HepG2 (cell line): Measurements from ENCODE around the gene VARS2. TPM values are rescaled to one million over a fixed set of nuclear protein-coding genes. Genes with fewer than 3 reads are reported as not detected.

Experiments
- FOXK2 ChIP-seq: fragments of 450-650 bp; IDR thresholded peaks from 2 replicates; pipeline ENCODE4 v1.6.1; 2016
- FOXM1 ChIP-seq: sonication (generic); formaldehyde crosslinking; IDR thresholded peaks from 2 replicates; pipeline ENCODE4 v1.5.0; 2020; ENCODE audit warnings: missing genetic modification reagents
- GATAD2A ChIP-seq: IDR thresholded peaks from 2 replicates; pipeline ENCODE4 v1.6.1; 2016
- HNRNPL ChIP-seq: fragments of 200-400 bp; formaldehyde crosslinking; IDR thresholded peaks from 2 replicates; pipeline ENCODE4 v1.6.1; 2017; ENCODE audit warnings: mild to moderate bottlenecking, low read depth, low read length
- KDM2A ChIP-seq: sonication (generic); formaldehyde crosslinking; IDR thresholded peaks from 2 replicates; pipeline ENCODE4 v1.4.0; 2020; ENCODE audit warnings: low read depth, missing genetic modification reagents, borderline replicate concordance
- KLF13 ChIP-seq: sonication (generic); formaldehyde crosslinking; IDR thresholded peaks from 2 replicates; pipeline ENCODE4 v1.4.0; 2020; ENCODE audit warnings: mild to moderate bottlenecking, missing genetic modification reagents
- PAWR ChIP-seq: sonication (generic); formaldehyde crosslinking; IDR thresholded peaks from 2 replicates; pipeline ENCODE4 v1.4.0; 2020; ENCODE audit warnings: missing genetic modification reagents, mild to moderate bottlenecking, borderline replicate concordance
- PAX8 ChIP-seq: sonication (generic); formaldehyde crosslinking; IDR thresholded peaks from 2 replicates; pipeline ENCODE4 v1.8.0; 2022; ENCODE audit warnings: mild to moderate bottlenecking, missing genetic modification reagents, borderline replicate concordance
- PHF5A ChIP-seq: IDR thresholded peaks from one replicate; pipeline ENCODE4 v1.6.1; 2018; ENCODE audit warnings: low read depth, missing genetic modification reagents; ENCODE audit not compliant: unreplicated experiment
- POLR2AphosphoS2 ChIP-seq: IDR thresholded peaks from 2 replicates; pipeline ENCODE4 v1.6.1; 2011; ENCODE audit warnings: low read depth, low read length, improper control_type of control experiment
- RARG ChIP-seq: sonication (generic); formaldehyde crosslinking; IDR thresholded peaks from 2 replicates; pipeline ENCODE4 v1.4.0; 2020; ENCODE audit warnings: low read depth, mild to moderate bottlenecking, missing genetic modification reagents
- RELA ChIP-seq: sonication (generic); formaldehyde crosslinking; IDR thresholded peaks from 2 replicates; pipeline ENCODE4 v1.4.0; 2020; ENCODE audit warnings: missing genetic modification reagents
- RFXANK ChIP-seq: IDR thresholded peaks from 2 replicates; pipeline ENCODE4 v1.6.1; 2016
- SMARCE1 ChIP-seq: fragments of 450-650 bp; IDR thresholded peaks from 2 replicates; pipeline ENCODE4 v1.6.1; 2017; ENCODE audit warnings: borderline replicate concordance
- SOX6 ChIP-seq, 2 experiments: fragments of 450-650 bp in 1 of 2; sonication (generic) in 1 of 2; formaldehyde crosslinking in 1 of 2; IDR thresholded peaks; 2 replicates each; pipeline versions ENCODE4 v1.4.0 to v1.6.1; 2017 to 2020; ENCODE audit warnings: antibody characterized with exemption in 1 of 2, mild to moderate bottlenecking in 1 of 2, missing genetic modification reagents in 1 of 2
- TAF1 ChIP-seq: sonication (generic); formaldehyde crosslinking; IDR thresholded peaks from 2 replicates; pipeline ENCODE4 v1.4.0; 2020; ENCODE audit warnings: missing genetic modification reagents
- TGIF2 ChIP-seq: IDR thresholded peaks from 2 replicates; pipeline ENCODE4 v1.6.1; 2016; ENCODE audit warnings: control low read depth, missing compliant biosample characterization
- ZFP41 ChIP-seq: sonication (generic); formaldehyde crosslinking; IDR thresholded peaks from 2 replicates; pipeline ENCODE4 v1.4.0; 2020; ENCODE audit warnings: mild to moderate bottlenecking, missing genetic modification reagents, borderline replicate concordance
- ZNF160 ChIP-seq: sonication (generic); formaldehyde crosslinking; IDR thresholded peaks from 2 replicates; pipeline ENCODE4 v1.8.0; 2022; ENCODE audit warnings: mild to moderate bottlenecking, inconsistent platforms, missing genetic modification reagents
- ZNF251 ChIP-seq: sonication (generic); formaldehyde crosslinking; IDR thresholded peaks from 2 replicates; pipeline ENCODE4 v1.9.0; 2021; ENCODE audit warnings: mild to moderate bottlenecking, missing genetic modification reagents
- ZNF264 ChIP-seq: sonication (generic); formaldehyde crosslinking; IDR thresholded peaks from 2 replicates; pipeline ENCODE4 v1.4.0; 2020; ENCODE audit warnings: missing genetic modification reagents
- ZNF282 ChIP-seq: fragments of 450-650 bp; IDR thresholded peaks from 2 replicates; pipeline ENCODE4 v1.6.1; 2018; ENCODE audit not compliant: partially characterized antibody
- ZNF510 ChIP-seq: sonication (generic); formaldehyde crosslinking; IDR thresholded peaks from 2 replicates; pipeline ENCODE4 v1.4.0; 2020; ENCODE audit warnings: low read depth, mild to moderate bottlenecking, missing genetic modification reagents
- ZNF605 ChIP-seq: sonication (generic); formaldehyde crosslinking; IDR thresholded peaks from 2 replicates; pipeline ENCODE4 v1.8.0; 2022; ENCODE audit warnings: mild to moderate bottlenecking, missing genetic modification reagents
- polyA plus RNA-seq, 8 experiments: library from polyadenylated mRNA; depleted of rRNA in 3 of 8; stranded (reverse) in 7 of 8; unstranded in 1 of 8; fragments of >200 nt; fragmentation: Illumina TruSeq in 4 of 8; extraction: Trizol in 4 of 8; gene quantifications; 2 replicates each; pipeline versions ENCODE4 v1.2.1 to v1.2.3, GENCODE V29; 2011 to 2016; ENCODE audit warnings: low read depth in 4 of 8, missing spikeins in 1 of 8, mixed read lengths in 1 of 8; ENCODE audit not compliant: insufficient read depth in 1 of 8
- total RNA-seq, 5 experiments: library from RNA; depleted of rRNA; stranded (reverse); fragments of >200 nt; fragmentation: Illumina TruSeq; extraction: Trizol; gene quantifications; 2 replicates each; pipeline ENCODE4 v1.2.3, GENCODE V29; 2016; ENCODE audit warnings: low read depth in 1 of 5
- TF ChIP-seq, protein P1 (sequence below): sonication (generic); formaldehyde crosslinking; IDR thresholded peaks from 2 replicates; pipeline ENCODE4 v1.5.1; 2020; ENCODE audit warnings: missing genetic modification reagents, mild to moderate bottlenecking, borderline replicate concordance
- TF ChIP-seq, protein P2 (sequence below): sonication (generic); formaldehyde crosslinking; IDR thresholded peaks from 2 replicates; pipeline ENCODE4 v1.8.1; 2023; ENCODE audit warnings: mild to moderate bottlenecking, moderate library complexity, missing genetic modification reagents
- TF ChIP-seq, protein P3 (sequence below): sonication (generic); formaldehyde crosslinking; IDR thresholded peaks from 2 replicates; pipeline ENCODE4 v1.5.0; 2020; ENCODE audit warnings: missing genetic modification reagents
- TF ChIP-seq, protein P4 (sequence below): sonication (generic); formaldehyde crosslinking; IDR thresholded peaks from 2 replicates; pipeline ENCODE4 v1.9.0; 2021; ENCODE audit warnings: missing genetic modification reagents, borderline replicate concordance

The VARS2 gene
- total and polyA plus RNA-seq, 2 of the 13 experiments (the other 11 are each of a cell fraction or from before 2014, with no cell fraction given), result 61.8 to 71.8 TPM

DNA sequence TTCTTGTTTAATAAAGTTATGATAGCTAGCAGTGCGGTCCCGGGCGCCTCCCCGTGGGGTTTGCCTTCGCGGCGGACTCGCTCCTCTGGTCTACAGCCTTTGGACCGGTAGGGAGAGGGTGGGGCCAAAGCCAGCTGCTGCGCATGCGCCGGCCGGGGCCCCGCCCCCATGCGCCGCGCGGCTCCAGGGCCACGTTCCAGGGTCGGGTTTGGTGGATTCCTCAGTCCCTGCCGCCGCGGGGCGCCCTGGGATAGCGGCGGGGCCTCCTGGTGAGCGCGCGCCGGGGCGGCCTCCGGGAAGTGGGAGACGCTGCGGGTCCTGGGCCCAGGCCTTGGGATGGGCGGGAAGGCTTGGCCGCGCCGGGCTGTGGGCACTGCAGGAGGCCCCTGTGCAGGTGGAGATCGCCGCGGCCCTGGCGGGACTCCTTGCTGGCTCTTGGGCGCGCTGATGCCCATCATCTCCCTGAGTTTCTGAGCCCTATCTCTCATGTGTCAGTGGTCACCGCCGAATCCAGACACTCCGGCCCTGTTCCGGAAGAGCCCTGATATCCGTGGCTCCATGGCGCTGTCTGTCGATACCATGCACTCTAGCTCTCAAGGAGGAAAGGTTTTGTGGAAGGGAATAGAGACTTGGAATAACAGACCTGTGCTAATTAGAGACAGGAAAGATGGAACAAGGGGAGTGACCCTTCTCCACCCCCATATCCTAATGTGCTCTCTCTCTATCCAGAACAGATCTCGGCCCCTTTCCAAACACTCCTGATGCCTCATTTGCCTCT is at the start of gene VARS2 (continued):
- TF ChIP-seq, protein P1, sequence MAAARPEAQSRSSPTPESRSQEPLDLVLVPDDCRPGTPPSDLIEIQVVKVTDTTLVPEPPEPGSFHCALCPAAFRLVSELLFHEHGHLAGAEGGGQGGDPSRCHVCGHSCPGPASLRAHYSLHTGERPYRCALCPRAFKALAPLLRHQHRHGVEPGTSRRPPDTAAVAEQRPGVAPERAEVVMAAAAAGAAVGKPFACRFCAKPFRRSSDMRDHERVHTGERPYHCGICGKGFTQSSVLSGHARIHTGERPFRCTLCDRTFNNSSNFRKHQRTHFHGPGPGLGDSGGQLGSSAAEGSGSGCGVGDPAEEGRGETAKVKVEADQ (CRISPR knock-in tag), result peak; percentile 73; the same call in 1 of the 2 replicates
- TF ChIP-seq TAF1 (CRISPR knock-in tag) (peak; percentile 89), PHF5A (CRISPR knock-in tag) (peak; percentile 84), POLR2AphosphoS2 (no peak), TGIF2 (CRISPR knock-in tag) (peak; percentile 86), PAX8 (CRISPR knock-in tag) (no peak; the same call in 1 of the 2 replicates), RARG (CRISPR knock-in tag) (no peak), ZFP41 (no peak), KLF13 (no peak), RELA (CRISPR knock-in tag) (peak; percentile 91), ZNF510 (CRISPR knock-in tag) (peak; percentile 62; the same call in 1 of the 2 replicates), PAWR (peak; percentile 85; the same call in 1 of the 2 replicates), KDM2A (CRISPR knock-in tag) (peak; percentile 100), SMARCE1 (no peak), ZNF282 (no peak), ZNF160 (peak; percentile 95), GATAD2A (CRISPR knock-in tag) (peak; percentile 18), FOXM1 (no peak), ZNF605 (CRISPR knock-in tag) (peak; percentile 84; the same call in 1 of the 2 replicates), ZNF251 (0 out of 2 replicates have a peak, but pooled peaks have one; percentile 19), FOXK2 (no peak), ZNF264 (peak; percentile 92), HNRNPL (0 out of 2 replicates have a peak, but pooled peaks have one; percentile 24), RFXANK (CRISPR knock-in tag) (peak; percentile 67; the same call in 1 of the 2 replicates), SOX6 (IDR thresholded peaks at IDR 0.05) (no peak), SOX6 (CRISPR knock-in tag; IDR thresholded peaks at IDR 0.05) (peak; percentile 72)
- TF ChIP-seq, protein P2, sequence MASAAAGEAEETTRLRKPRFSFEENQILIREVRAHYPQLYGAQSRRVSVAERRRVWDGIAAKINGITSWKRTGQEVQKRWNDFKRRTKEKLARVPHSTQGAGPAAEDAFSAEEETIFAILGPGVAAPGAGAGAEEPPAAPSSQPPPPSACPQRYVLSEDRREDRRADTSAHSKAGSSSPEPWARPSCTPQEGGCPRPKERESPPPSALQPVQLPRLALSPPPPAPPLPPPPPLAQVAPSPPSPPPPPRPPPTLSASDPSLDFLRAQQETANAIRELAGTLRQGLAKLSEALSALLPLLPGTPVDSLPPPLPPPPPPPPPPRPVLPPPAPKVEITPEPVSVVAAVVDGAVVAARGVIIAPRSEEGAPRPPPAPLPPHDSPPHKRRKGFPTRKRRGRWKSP (CRISPR knock-in tag), result peak; percentile 82
- TF ChIP-seq, protein P3, sequence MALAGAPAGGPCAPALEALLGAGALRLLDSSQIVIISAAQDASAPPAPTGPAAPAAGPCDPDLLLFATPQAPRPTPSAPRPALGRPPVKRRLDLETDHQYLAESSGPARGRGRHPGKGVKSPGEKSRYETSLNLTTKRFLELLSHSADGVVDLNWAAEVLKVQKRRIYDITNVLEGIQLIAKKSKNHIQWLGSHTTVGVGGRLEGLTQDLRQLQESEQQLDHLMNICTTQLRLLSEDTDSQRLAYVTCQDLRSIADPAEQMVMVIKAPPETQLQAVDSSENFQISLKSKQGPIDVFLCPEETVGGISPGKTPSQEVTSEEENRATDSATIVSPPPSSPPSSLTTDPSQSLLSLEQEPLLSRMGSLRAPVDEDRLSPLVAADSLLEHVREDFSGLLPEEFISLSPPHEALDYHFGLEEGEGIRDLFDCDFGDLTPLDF, result peak; percentile 92
- TF ChIP-seq, protein P4, sequence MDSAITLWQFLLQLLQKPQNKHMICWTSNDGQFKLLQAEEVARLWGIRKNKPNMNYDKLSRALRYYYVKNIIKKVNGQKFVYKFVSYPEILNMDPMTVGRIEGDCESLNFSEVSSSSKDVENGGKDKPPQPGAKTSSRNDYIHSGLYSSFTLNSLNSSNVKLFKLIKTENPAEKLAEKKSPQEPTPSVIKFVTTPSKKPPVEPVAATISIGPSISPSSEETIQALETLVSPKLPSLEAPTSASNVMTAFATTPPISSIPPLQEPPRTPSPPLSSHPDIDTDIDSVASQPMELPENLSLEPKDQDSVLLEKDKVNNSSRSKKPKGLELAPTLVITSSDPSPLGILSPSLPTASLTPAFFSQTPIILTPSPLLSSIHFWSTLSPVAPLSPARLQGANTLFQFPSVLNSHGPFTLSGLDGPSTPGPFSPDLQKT (CRISPR knock-in tag), result no peak
